Lung (tissue), 12 donors: ENCODE measurements around the gene IGFBP5. TPM values are rescaled to one million over a fixed set of nuclear protein-coding genes. Genes with fewer than 3 reads are reported as not detected.

Experiments used
- ATAC-seq: fragments of 200-7000 bp; cut with Tn5 transposase; one replicate; pipeline ENCODE4 v1.9.1; 2020; ENCODE audit warnings: moderate number of reproducible peaks; ENCODE audit not compliant: insufficient read depth, low FRiP score
- DNase-seq, 3 donors: peaks; one replicate each; pipeline ENCODE4 v3.0.0-alpha.2; 2013 to 2017
- H3K27ac ChIP-seq, 2 donors: one replicate each; pipeline ENCODE4 v1.5.1; 2013; ENCODE audit warnings: mild to moderate bottlenecking in 2 of 2, moderate library complexity in 2 of 2, control low read depth in 1 of 2, inconsistent platforms in 1 of 2, low read depth in 1 of 2, low read length in 1 of 2
- H3K27me3 ChIP-seq, 3 donors: one replicate each; pipeline ENCODE4 v1.5.1; 2013; ENCODE audit warnings: low read length in 2 of 3; ENCODE audit not compliant: control insufficient read depth in 3 of 3, insufficient read depth in 3 of 3
- H3K36me3 ChIP-seq, 4 donors: one replicate each; pipeline ENCODE4 v1.5.1; 2013; ENCODE audit warnings: low read length in 4 of 4, mild to moderate bottlenecking in 1 of 4, moderate library complexity in 1 of 4; ENCODE audit not compliant: control insufficient read depth in 4 of 4, insufficient read depth in 4 of 4
- H3K4me1 ChIP-seq, 5 donors: one replicate each; pipeline ENCODE4 v1.5.1; 2013; ENCODE audit warnings: low read length in 5 of 5, mild to moderate bottlenecking in 2 of 5, moderate library complexity in 1 of 5; ENCODE audit not compliant: control insufficient read depth in 5 of 5, insufficient read depth in 5 of 5
- H3K4me3 ChIP-seq: one replicate; pipeline ENCODE4 v1.5.1; 2013; ENCODE audit warnings: mild to moderate bottlenecking, control low read depth, moderate library complexity
- H3K9ac ChIP-seq, 2 donors: one replicate each; pipeline ENCODE4 v1.5.1; 2013; ENCODE audit warnings: low read length in 2 of 2, control low read depth in 1 of 2; ENCODE audit not compliant: insufficient read depth in 1 of 2
- H3K9me3 ChIP-seq, 4 donors: one replicate each; pipeline ENCODE4 v1.5.1; 2013; ENCODE audit warnings: low read length in 3 of 4, mild to moderate bottlenecking in 1 of 4, moderate library complexity in 1 of 4; ENCODE audit not compliant: control insufficient read depth in 4 of 4, insufficient read depth in 3 of 4
- WGBS, 2 donors: extraction: QIAGEN DNeasy Blood & Tissue Kit; methylation state at CpG; one replicate each; pipeline ENCODE4 v1.1.7; 2013; 5-methylcytosine and 5-hydroxymethylcytosine counted together
- polyA plus RNA-seq, 2 donors: library from polyadenylated mRNA; stranded (reverse); fragments of 200-250 nt; gene quantifications; one replicate each; pipeline ENCODE4 v1.2.1, GENCODE V29; 2013
- total RNA-seq, 2 donors: library from RNA; depleted of rRNA in 1 of 2; stranded (reverse); fragments of >200 nt in 1 of 2; gene quantifications; one replicate each; pipeline ENCODE4 v1.2.1, GENCODE V29; 2014 to 2021
- TF ChIP-seq, protein P1 (sequence below): IDR thresholded peaks from 2 replicates; pipeline ENCODE4 v1.5.1; 2012; ENCODE audit warnings: mild to moderate bottlenecking; ENCODE audit errors: control extremely low read depth, extremely low read depth
- donor health status: control.
- donor health status: control.
- donor health status: Bipolar disorder and iron deficiency.
- donor health status: healthy.
- donor health status: DM: yes; HTN: yes; CAD: no.

The IGFBP5 gene
- total and polyA plus RNA-seq, 4 donors, result 22.2 to 196 (median 86.8) TPM

DNA sequence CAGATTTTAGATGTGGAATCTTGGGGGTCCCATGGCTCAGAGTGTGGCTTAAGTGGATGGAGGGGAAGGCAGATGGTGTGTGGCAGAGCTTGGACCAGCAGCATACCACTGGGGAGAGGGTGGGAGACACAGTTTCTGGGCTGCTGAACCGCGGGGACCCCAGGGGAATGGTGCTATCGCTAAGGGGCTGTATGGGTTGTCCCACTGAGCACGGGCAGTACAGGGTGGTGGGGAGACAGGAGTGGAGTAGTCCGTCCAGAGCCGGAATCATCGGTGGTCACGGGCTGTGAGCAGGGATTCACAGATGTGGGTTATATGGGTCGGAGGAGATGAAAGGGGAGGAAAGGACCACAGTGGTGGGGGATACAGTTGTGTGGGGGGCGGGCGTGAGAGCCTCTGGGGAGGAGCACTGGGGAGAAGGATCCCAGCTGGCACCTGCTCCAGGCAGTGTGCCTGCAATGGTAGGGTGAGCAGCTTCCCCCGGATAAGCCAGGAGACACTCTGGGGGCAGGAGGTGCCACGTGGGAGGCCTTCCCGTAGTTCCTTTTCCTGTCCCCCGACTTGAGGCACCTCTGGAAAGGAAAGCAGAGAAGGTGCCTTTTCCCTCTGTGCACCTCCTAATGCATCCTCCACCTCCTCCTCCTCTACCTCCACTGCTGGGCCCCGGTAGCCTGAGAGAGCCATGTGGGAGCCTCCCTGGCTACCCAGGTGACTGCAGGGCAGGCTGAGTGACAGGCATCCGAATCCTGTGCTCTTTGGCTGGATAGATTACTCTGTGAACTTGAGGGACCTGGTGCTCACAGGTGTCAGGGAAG lies 24.9 kb downstream of the IGFBP5 start:
- WGBS, 2 donors, result 73 to 75% methylated on average over 17 of the region's 17 CpGs
- no peak for ATAC-seq
- H3K27ac ChIP-seq, result no peak overlapping the region

DNA sequence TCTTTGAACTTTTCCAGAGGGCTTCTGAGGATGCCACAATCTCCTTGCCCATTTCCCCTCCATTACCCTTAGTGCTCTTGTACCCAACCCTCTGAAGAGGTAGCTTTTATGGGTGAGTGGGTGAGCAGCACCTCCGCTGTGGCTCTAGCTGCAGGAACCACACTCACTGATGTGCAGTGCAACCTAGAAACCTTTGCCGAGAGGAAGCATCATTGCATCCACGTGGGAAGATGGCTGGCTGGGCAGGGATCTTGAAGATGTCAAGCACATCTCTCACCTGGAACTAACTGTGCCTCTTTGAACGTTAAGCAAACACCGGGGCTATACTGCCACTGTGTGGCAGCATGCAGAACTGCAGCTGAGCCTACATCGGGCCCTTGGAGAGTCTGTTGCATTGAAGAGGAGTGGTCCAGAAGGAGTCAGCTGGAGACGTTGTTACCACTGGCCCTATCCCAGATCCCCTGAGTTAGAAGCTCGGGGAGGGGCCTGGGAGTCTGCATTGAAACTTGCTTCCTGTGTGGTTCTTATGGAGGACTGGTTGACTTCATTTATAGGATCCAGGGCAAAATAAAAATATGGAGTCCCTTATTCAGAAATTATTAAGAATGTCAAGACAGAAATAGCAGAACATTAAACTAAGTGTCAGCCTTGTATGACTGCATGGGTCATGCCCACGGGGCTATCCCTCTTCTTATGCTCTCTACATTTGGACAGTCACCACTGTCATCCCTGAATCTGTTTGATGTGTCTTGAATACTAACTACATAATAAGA lies 28.7 kb downstream of the IGFBP5 start:
- ATAC-seq, result peak; percentile 77
- H3K9me3 ChIP-seq, result no peaks in the 10 kb centered on the region
- H3K36me3 ChIP-seq, result no peaks in the 10 kb centered on the region
- TF ChIP-seq, protein P1, sequence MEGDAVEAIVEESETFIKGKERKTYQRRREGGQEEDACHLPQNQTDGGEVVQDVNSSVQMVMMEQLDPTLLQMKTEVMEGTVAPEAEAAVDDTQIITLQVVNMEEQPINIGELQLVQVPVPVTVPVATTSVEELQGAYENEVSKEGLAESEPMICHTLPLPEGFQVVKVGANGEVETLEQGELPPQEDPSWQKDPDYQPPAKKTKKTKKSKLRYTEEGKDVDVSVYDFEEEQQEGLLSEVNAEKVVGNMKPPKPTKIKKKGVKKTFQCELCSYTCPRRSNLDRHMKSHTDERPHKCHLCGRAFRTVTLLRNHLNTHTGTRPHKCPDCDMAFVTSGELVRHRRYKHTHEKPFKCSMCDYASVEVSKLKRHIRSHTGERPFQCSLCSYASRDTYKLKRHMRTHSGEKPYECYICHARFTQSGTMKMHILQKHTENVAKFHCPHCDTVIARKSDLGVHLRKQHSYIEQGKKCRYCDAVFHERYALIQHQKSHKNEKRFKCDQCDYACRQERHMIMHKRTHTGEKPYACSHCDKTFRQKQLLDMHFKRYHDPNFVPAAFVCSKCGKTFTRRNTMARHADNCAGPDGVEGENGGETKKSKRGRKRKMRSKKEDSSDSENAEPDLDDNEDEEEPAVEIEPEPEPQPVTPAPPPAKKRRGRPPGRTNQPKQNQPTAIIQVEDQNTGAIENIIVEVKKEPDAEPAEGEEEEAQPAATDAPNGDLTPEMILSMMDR, result peak; percentile 98
- no peak overlapping the region for H3K27ac ChIP-seq
- peak; percentile 82 to 83 (median 82) for DNase-seq
- peaks cover 0 to 11% (median 0%) of the 10 kb centered on the region in 5 donors for H3K4me1 ChIP-seq
- no peak overlapping the region for H3K4me3 ChIP-seq
- 13 to 17% methylated on average over 9 of the region's 9 CpGs for WGBS, 2 donors
- H3K27me3 ChIP-seq, result no peaks in the 10 kb centered on the region
- H3K9ac ChIP-seq, result no peak overlapping the region

More for the DNA sequence above, 24.9 kb downstream of the IGFBP5 start:
- Histone ChIP-seq H3K36me3 (peaks cover 0 to 13% (median 2%) of the 10 kb centered on the region in 4 donors), H3K4me1 (peaks cover 0 to 7% (median 0%) of the 10 kb centered on the region in 5 donors), H3K27me3 (no peaks in the 10 kb centered on the region), H3K9me3 (no peaks in the 10 kb centered on the region), H3K9ac (no peak overlapping the region), H3K4me3 (no peak overlapping the region)
- no peak for DNase-seq
- TF ChIP-seq, protein P1, result no peak

DNA sequence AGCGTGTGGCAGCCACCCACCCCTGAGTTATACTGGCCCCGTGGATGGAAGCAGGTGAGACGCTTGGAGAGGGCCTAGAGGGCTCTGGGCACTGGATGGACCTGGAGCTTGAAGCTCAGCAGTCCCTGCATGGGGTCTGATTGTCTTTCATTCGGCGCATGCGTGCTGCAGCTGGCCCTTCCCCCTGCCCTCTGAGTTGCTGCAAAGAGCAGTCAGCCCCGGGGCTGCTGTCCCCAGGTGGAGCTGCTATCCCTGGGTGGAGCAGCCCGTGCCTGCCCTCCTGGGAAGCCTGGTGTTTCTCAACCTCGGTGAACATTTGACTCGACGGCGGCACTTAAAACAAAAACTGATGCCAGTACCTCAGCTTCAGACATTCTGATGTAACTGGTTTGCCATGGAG lies 29.6 kb downstream of the IGFBP5 start:
- H3K36me3 ChIP-seq, result no peaks in the 10 kb centered on the region
- ATAC-seq (no peak), DNase-seq (peak; percentile 60 to 64 (median 62))
- peaks cover 0 to 11% (median 0%) of the 10 kb centered on the region in 5 donors for H3K4me1 ChIP-seq
- H3K9ac ChIP-seq, result no peak overlapping the region
- TF ChIP-seq, protein P1, result no peak
- H3K27me3 ChIP-seq, result no peaks in the 10 kb centered on the region
- H3K9me3 ChIP-seq, result no peaks in the 10 kb centered on the region
- no peak overlapping the region for H3K27ac ChIP-seq
- H3K4me3 ChIP-seq, result no peak overlapping the region
- WGBS, 2 donors, result 54 to 62% methylated on average over 12 of the region's 12 CpGs
